K562 (cell line): ENCODE data around the gene AREL1. TPM values are rescaled to one million over a fixed set of nuclear protein-coding genes. Genes with fewer than 3 reads are reported as not detected.

Experiments used
- ATAC-seq: fragments of 200-7000 bp; cut with Tn5 transposase; 3 replicates; pipeline ENCODE4 v1.9.1; 2020; ENCODE audit warnings: moderate library complexity
- BruUV-seq: library from RNA; stranded (reverse); fragments of 400-500 nt; replicated peaks from 2 replicates; lab custom pipeline; 2021; lab: Mats Ljungman, UMichigan
- CTCF ChIA-PET: fragments of 300-600 bp; formaldehyde crosslinking; extraction: SDS; loops from one replicate; lab custom pipeline; 2021; ENCODE audit warnings: low intra/inter-chr PET ratio; lab: Yijun Ruan, JAX
- POLR2A ChIA-PET: fragments of 300-600, 350-650 bp; sonication (Branson Sonifier 250); formaldehyde crosslinking; extraction: SDS; loops from one replicate; lab custom pipeline; 2021; ENCODE audit warnings: antibody characterized with exemption, inconsistent platforms; lab: Yijun Ruan, JAX
- DNase-seq, 4 experiments: peaks; one replicate each; pipeline versions ENCODE4 v3.0.0 to v3.0.0-alpha.2; 2011 to 2018; ENCODE audit warnings: low spot score in 3 of 4, mixed read lengths in 3 of 4; ENCODE audit errors: extremely low read depth in 1 of 4
- FAIRE-seq: peaks from 2 replicates; lab custom pipeline; 2011; peaks lifted over from hg19 to GRCh38; lab: Jason Lieb, UNC
- H2AFZ ChIP-seq: 2 replicates; pipeline ENCODE4 v1.6.0; 2011; ENCODE audit warnings: low read depth, low read length, control low read depth, inconsistent platforms
- H3K27ac ChIP-seq: fragments of 200-600 bp; 3 replicates; pipeline ENCODE4 v1.8.0; 2011; ENCODE audit warnings: low read depth, mild to moderate bottlenecking, control low read depth, inconsistent platforms, low read length, moderate library complexity, mixed read lengths; ENCODE audit errors: extremely low read depth
- H3K27me3 ChIP-seq, 2 experiments: fragments of 300-600 bp in 1 of 2; 2 replicates in 1 of 2; 3 replicates in 1 of 2; pipeline versions ENCODE4 v1.6.0 to v1.8.0; 2011; ENCODE audit warnings: inconsistent platforms in 2 of 2, low read length in 2 of 2, mild to moderate bottlenecking in 1 of 2, mixed read lengths in 1 of 2, moderate library complexity in 1 of 2; ENCODE audit not compliant: control insufficient read depth in 2 of 2, insufficient read depth in 2 of 2
- H3K36me3 ChIP-seq: fragments of 300-600 bp; 3 replicates; pipeline ENCODE4 v1.8.0; 2011; ENCODE audit warnings: mild to moderate bottlenecking, low read length, inconsistent platforms; ENCODE audit not compliant: control insufficient read depth, insufficient read depth
- H3K4me1 ChIP-seq, 2 experiments: fragments of 200-600 bp in 1 of 2; replicated peaks in 1 of 2; 2 replicates in 1 of 2; 3 replicates in 1 of 2; pipeline versions ENCODE4 v1.5.1 to v1.8.0; 2011; ENCODE audit warnings: inconsistent platforms in 2 of 2, low read length in 2 of 2, mild to moderate bottlenecking in 1 of 2, mixed read lengths in 1 of 2, moderate library complexity in 1 of 2; ENCODE audit not compliant: control insufficient read depth in 2 of 2, insufficient read depth in 2 of 2
- H3K4me2 ChIP-seq: 2 replicates; pipeline ENCODE4 v1.6.1; 2011; ENCODE audit warnings: low read length, control low read depth, inconsistent platforms, mixed read lengths; ENCODE audit not compliant: insufficient read depth
- H3K4me3 ChIP-seq: fragments of 200-600 bp; sonication (generic), shearing (Covaris generic); 2 replicates; pipeline ENCODE4 v1.5.1; 2016; ENCODE audit warnings: control low read depth, inconsistent platforms
- H3K79me2 ChIP-seq: fragments of 200-600 bp; 3 replicates; pipeline ENCODE4 v1.8.0; 2011; ENCODE audit warnings: low read length, inconsistent platforms; ENCODE audit not compliant: control insufficient read depth, insufficient read depth
- H3K9ac ChIP-seq, 2 experiments: 2 replicates each; pipeline versions ENCODE4 v1.6.0 to v1.6.1; 2011; ENCODE audit warnings: low read depth in 2 of 2, low read length in 2 of 2, control low read depth in 1 of 2, inconsistent platforms in 1 of 2, mild to moderate bottlenecking in 1 of 2, mixed read lengths in 1 of 2; ENCODE audit not compliant: insufficient read depth in 1 of 2
- H3K9me1 ChIP-seq: one replicate; pipeline ENCODE4 v1.6.0; 2011; ENCODE audit warnings: inconsistent platforms, mild to moderate bottlenecking, low read length, moderate library complexity; ENCODE audit not compliant: control insufficient read depth, insufficient read depth
- H3K9me3 ChIP-seq: replicated peaks from 2 replicates; pipeline ENCODE4 v1.5.1; 2011; ENCODE audit warnings: low read depth, low read length, inconsistent platforms; ENCODE audit not compliant: control insufficient read depth, insufficient read depth
- H4K20me1 ChIP-seq: replicated peaks from 2 replicates; pipeline ENCODE4 v1.6.1; 2011; ENCODE audit warnings: low read length, inconsistent platforms, mixed read lengths; ENCODE audit not compliant: control insufficient read depth, insufficient read depth
- CEBPG ChIP-seq, 3 experiments: fragments of 200-800 bp in 1 of 3; sonication (Bioruptor generic) in 1 of 3; sonication (generic) in 1 of 3; formaldehyde crosslinking in 1 of 3; IDR thresholded peaks in 2 of 3; conservative IDR thresholded peaks in 1 of 3; 2 replicates each; pipeline versions ENCODE4 v1.6.1 to v1.8.0; 2016 to 2022; ENCODE audit warnings: missing compliant biosample characterization in 2 of 3, missing genetic modification characterization in 2 of 3, mild to moderate bottlenecking in 1 of 3, missing genetic modification reagents in 1 of 3
- FOSL1 ChIP-seq: fragments of 200-800 bp; sonication (Bioruptor generic); conservative IDR thresholded peaks from 2 replicates; pipeline ENCODE4 v1.6.1; 2016; ENCODE audit warnings: missing genetic modification characterization, missing compliant biosample characterization
- FOXM1 ChIP-seq, 2 experiments: fragments of 450-650 bp in 1 of 2; sonication (generic) in 1 of 2; formaldehyde crosslinking in 1 of 2; IDR thresholded peaks; 2 replicates each; pipeline versions ENCODE4 v1.6.1 to v1.9.0; 2017 to 2022; ENCODE audit warnings: low read depth in 2 of 2, mild to moderate bottlenecking in 2 of 2, missing genetic modification reagents in 1 of 2, moderate library complexity in 1 of 2
- HMG20A ChIP-seq: fragments of 450-650 bp; formaldehyde crosslinking; conservative IDR thresholded peaks from 2 replicates; pipeline ENCODE4 v1.4.0; 2020; ENCODE audit warnings: mild to moderate bottlenecking, mixed read lengths
- KDM4B ChIP-seq, 2 experiments: fragments of 450-650 bp in 1 of 2; sonication (generic) in 1 of 2; IDR thresholded peaks; 2 replicates each; pipeline ENCODE4 v1.6.1; 2016 to 2017; ENCODE audit warnings: borderline replicate concordance in 2 of 2, antibody characterized with exemption in 1 of 2, low read depth in 1 of 2, mild to moderate bottlenecking in 1 of 2
- PRPF4 ChIP-seq: fragments of 200-400 bp; formaldehyde crosslinking; IDR thresholded peaks from one replicate; pipeline ENCODE4 v1.6.1; 2017; ENCODE audit warnings: low read length, low read depth, mild to moderate bottlenecking; ENCODE audit not compliant: insufficient read depth, poor library complexity, severe bottlenecking
- PYGO2 ChIP-seq: fragments of 450-650 bp; IDR thresholded peaks from 2 replicates; pipeline ENCODE4 v1.6.1; 2016; ENCODE audit warnings: mild to moderate bottlenecking, missing genetic modification characterization, moderate library complexity, missing compliant biosample characterization
- SMARCB1 ChIP-seq: IDR thresholded peaks from 2 replicates; pipeline ENCODE4 v1.6.1; 2011; ENCODE audit warnings: improper control_type of control experiment, low read depth; ENCODE audit not compliant: insufficient read length
- ZNF133 ChIP-seq: fragments of 250-450 bp; sonication (Bioruptor Pico); IDR thresholded peaks from 2 replicates; pipeline ENCODE4 v1.4.0; 2020; ENCODE audit warnings: mild to moderate bottlenecking
- ZNF57 ChIP-seq: fragments of 450-650 bp; formaldehyde crosslinking; IDR thresholded peaks from 2 replicates; pipeline ENCODE4 v1.4.0; 2020; ENCODE audit warnings: mild to moderate bottlenecking, moderate library complexity
- ZNF79 ChIP-seq: fragments of 250-450 bp; sonication (Bioruptor Pico); IDR thresholded peaks from 2 replicates; pipeline ENCODE4 v1.4.0; 2020; ENCODE audit warnings: low read depth, mild to moderate bottlenecking, moderate library complexity
- WGBS: fragments of 100-300 bp; shearing (Covaris generic); methylation state at CpG from one replicate; pipeline ENCODE4 v1.1.6; 2016; ENCODE audit warnings: low coverage, mixed read lengths; ENCODE audit not compliant: insufficient coverage; ENCODE audit errors: missing lambda C conversion rate; 5-methylcytosine and 5-hydroxymethylcytosine counted together
- in situ Hi-C: fragments of 300-500 bp; cut with MboI; formaldehyde crosslinking; loops from 4 replicates; pipeline ENCODE4 v1.15.0; 2018; ENCODE audit warnings: inconsistent platforms, mixed read lengths
- intact Hi-C: fragments of 100-400 bp; cut with micrococcal nuclease; formaldehyde crosslinking; loops from 2 replicates; pipeline ENCODE4 v1.14.2; 2022
- polyA plus RNA-seq, 8 experiments: library from polyadenylated mRNA; depleted of rRNA in 4 of 8; stranded (reverse) in 5 of 8; unstranded in 3 of 8; fragments of >200 nt; fragmentation: Nextera tagmentation in 2 of 8; fragmentation: Illumina TruSeq in 1 of 8; extraction: Ambion mirVana in 2 of 8; extraction: Trizol in 1 of 8; gene quantifications; 2 replicates each; pipeline versions ENCODE4 v1.2.1 to v1.2.3, GENCODE V29; 2011 to 2014; ENCODE audit warnings: inconsistent platforms in 1 of 8, missing spikeins in 1 of 8
- total RNA-seq, 7 experiments: library from RNA; depleted of rRNA in 6 of 7; stranded (reverse); fragments of >200 nt in 6 of 7; fragmentation: Illumina TruSeq in 2 of 7; extraction: Trizol in 2 of 7; gene quantifications; 2 replicates each; pipeline versions ENCODE4 v1.2.1 to v1.2.3, GENCODE V29; 2011 to 2021; ENCODE audit warnings: low replicate concordance in 1 of 7
- TF ChIP-seq, protein P1 (sequence below): sonication (generic); formaldehyde crosslinking; IDR thresholded peaks from 2 replicates; pipeline ENCODE4 v1.8.0; 2023; ENCODE audit warnings: mild to moderate bottlenecking, missing genetic modification reagents
- TF ChIP-seq, protein P2 (sequence below): sonication (generic); formaldehyde crosslinking; IDR thresholded peaks from 2 replicates; pipeline ENCODE4 v1.5.0; 2020; ENCODE audit warnings: missing genetic modification reagents
- TF ChIP-seq, protein P3 (sequence below), 2 experiments: fragments of 450-650 bp in 1 of 2; sonication (generic) in 1 of 2; formaldehyde crosslinking in 1 of 2; IDR thresholded peaks in 1 of 2; conservative IDR thresholded peaks in 1 of 2; 2 replicates each; pipeline versions ENCODE4 v1.6.1 to v1.8.1; 2016 to 2023; ENCODE audit warnings: mild to moderate bottlenecking in 2 of 2, moderate library complexity in 2 of 2, inconsistent platforms in 1 of 2, missing genetic modification reagents in 1 of 2

AREL1 gene
- total and polyA plus RNA-seq, 9 of the 15 experiments (the other 6 are each of a cell fraction or from before 2014, with no cell fraction given): 6.0 to 24.8 (median 16.6) TPM

GRCh38 chr14:74669256-74669655 is 43.6 kb downstream of the AREL1 start (continued):
- TF ChIP-seq, protein P1, sequence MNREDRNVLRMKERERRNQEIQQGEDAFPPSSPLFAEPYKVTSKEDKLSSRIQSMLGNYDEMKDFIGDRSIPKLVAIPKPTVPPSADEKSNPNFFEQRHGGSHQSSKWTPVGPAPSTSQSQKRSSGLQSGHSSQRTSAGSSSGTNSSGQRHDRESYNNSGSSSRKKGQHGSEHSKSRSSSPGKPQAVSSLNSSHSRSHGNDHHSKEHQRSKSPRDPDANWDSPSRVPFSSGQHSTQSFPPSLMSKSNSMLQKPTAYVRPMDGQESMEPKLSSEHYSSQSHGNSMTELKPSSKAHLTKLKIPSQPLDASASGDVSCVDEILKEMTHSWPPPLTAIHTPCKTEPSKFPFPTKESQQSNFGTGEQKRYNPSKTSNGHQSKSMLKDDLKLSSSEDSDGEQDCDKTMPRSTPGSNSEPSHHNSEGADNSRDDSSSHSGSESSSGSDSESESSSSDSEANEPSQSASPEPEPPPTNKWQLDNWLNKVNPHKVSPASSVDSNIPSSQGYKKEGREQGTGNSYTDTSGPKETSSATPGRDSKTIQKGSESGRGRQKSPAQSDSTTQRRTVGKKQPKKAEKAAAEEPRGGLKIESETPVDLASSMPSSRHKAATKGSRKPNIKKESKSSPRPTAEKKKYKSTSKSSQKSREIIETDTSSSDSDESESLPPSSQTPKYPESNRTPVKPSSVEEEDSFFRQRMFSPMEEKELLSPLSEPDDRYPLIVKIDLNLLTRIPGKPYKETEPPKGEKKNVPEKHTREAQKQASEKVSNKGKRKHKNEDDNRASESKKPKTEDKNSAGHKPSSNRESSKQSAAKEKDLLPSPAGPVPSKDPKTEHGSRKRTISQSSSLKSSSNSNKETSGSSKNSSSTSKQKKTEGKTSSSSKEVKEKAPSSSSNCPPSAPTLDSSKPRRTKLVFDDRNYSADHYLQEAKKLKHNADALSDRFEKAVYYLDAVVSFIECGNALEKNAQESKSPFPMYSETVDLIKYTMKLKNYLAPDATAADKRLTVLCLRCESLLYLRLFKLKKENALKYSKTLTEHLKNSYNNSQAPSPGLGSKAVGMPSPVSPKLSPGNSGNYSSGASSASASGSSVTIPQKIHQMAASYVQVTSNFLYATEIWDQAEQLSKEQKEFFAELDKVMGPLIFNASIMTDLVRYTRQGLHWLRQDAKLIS: no peak

- H3K36me3 ChIP-seq: peaks cover 77% of the 10 kb centered on the region
- DNase-seq (no peak), ATAC-seq (no peak), FAIRE-seq (no peak)
- H2AFZ ChIP-seq: no peak overlapping the region
- no peak overlapping the region for H3K27ac ChIP-seq
- H3K4me2 ChIP-seq: no peak overlapping the region
- no peaks in the 10 kb centered on the region for H3K27me3 ChIP-seq
- H3K9me3 ChIP-seq: no peaks in the 10 kb centered on the region
- in situ Hi-C loops: no loop called here
- ChIA-PET POLR2A (interaction anchor here (0.6 to 0.8 kb wide), 3 partner anchors 13 to 74 kb away, joined by 3 to 4 read pairs (median 3); no protein-coding TSS in a partner anchor), CTCF (no interaction called here)
- no peaks in the 10 kb centered on the region for H3K79me2 ChIP-seq
- WGBS: 56% methylated on average over 1 of the region's 1 CpG
- no peaks in the 10 kb centered on the region for H4K20me1 ChIP-seq
- H3K9me1 ChIP-seq: no peaks in the 10 kb centered on the region
- H3K4me1 ChIP-seq: no peaks in the 10 kb centered on the region
- no TSS peak for BruUV-seq
- intact Hi-C loops: no loop called here
- H3K4me3 ChIP-seq: no peak overlapping the region
- no peak overlapping the region for H3K9ac ChIP-seq
- TF ChIP-seq PRPF4: no peak
- no peak for TF ChIP-seq PYGO2 (tag)
- no peak for TF ChIP-seq ZNF79 (CRISPR knock-in tag)
- no peak for TF ChIP-seq FOXM1 (IDR thresholded peaks at IDR 0.05; ENCODE audit: low read depth)
- TF ChIP-seq FOXM1 (CRISPR knock-in tag; IDR thresholded peaks at IDR 0.05; ENCODE audit: low read depth): no peak
- TF ChIP-seq ZNF57: no peak
- TF ChIP-seq, protein P2, sequence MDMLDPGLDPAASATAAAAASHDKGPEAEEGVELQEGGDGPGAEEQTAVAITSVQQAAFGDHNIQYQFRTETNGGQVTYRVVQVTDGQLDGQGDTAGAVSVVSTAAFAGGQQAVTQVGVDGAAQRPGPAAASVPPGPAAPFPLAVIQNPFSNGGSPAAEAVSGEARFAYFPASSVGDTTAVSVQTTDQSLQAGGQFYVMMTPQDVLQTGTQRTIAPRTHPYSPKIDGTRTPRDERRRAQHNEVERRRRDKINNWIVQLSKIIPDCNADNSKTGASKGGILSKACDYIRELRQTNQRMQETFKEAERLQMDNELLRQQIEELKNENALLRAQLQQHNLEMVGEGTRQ (CRISPR knock-in tag): no peak
- TF ChIP-seq KDM4B (IDR thresholded peaks at IDR 0.05; ENCODE audit: borderline replicate concordance in 2 of 2, low read depth in 1 of 2): no peak
- no peak for TF ChIP-seq SMARCB1
- TF ChIP-seq HMG20A (CRISPR knock-in tag): no peak
- TF ChIP-seq ZNF133 (CRISPR knock-in tag): no peak
- TF ChIP-seq, protein P3, sequence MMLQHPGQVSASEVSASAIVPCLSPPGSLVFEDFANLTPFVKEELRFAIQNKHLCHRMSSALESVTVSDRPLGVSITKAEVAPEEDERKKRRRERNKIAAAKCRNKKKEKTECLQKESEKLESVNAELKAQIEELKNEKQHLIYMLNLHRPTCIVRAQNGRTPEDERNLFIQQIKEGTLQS (IDR thresholded peaks at IDR 0.05): peak; percentile 62
- TF ChIP-seq, protein P3 (CRISPR knock-in tag; conservative IDR thresholded peaks at IDR 0.05): no peak
- TF ChIP-seq CEBPG (CRISPR knock-in tag; IDR thresholded peaks at IDR 0.05): peak; percentile 38; the same call in 1 of the 2 replicates
- peak; percentile 60 to 90 for TF ChIP-seq CEBPG (tag; conservative IDR thresholded peaks at IDR 0.05 in 1 of 2, IDR thresholded peaks at IDR 0.05 in 1 of 2)
- peak; percentile 60; the same call in 1 of the 2 replicates for TF ChIP-seq FOSL1 (tag)
Measured at GRCh38 chr14:74667758-74668157, 45.1 kb downstream of the AREL1 start.
